ENCODE results near the gene WDR64. TPM values are rescaled to one million over a fixed set of nuclear protein-coding genes. Genes with fewer than 3 reads are reported as not detected.

The WDR64 gene
- total and polyA plus RNA-seq, 2 of the 13 experiments (the other 11 are each of a cell fraction or from before 2014, with no cell fraction given) = not detected

- no peak for TF ChIP-seq ZNF773 (CRISPR knock-in tag; IDR thresholded peaks at IDR 0.05; ENCODE audit: borderline replicate concordance)
- no peak for TF ChIP-seq SIN3A (IDR thresholded peaks at IDR 0.05; ENCODE audit: borderline replicate concordance, low read depth, low read length)
- no peak for TF ChIP-seq ZNF552 (CRISPR knock-in tag; IDR thresholded peaks at IDR 0.05; ENCODE audit: borderline replicate concordance)
- TF ChIP-seq, protein P1, sequence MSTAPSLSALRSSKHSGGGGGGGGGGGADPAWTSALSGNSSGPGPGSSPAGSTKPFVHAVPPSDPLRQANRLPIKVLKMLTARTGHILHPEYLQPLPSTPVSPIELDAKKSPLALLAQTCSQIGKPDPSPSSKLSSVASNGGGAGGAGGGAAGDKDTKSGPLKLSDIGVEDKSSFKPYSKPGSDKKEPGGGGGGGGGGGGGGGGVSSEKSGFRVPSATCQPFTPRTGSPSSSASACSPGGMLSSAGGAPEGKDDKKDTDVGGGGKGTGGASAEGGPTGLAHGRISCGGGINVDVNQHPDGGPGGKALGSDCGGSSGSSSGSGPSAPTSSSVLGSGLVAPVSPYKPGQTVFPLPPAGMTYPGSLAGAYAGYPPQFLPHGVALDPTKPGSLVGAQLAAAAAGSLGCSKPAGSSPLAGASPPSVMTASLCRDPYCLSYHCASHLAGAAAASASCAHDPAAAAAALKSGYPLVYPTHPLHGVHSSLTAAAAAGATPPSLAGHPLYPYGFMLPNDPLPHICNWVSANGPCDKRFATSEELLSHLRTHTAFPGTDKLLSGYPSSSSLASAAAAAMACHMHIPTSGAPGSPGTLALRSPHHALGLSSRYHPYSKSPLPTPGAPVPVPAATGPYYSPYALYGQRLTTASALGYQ (CRISPR knock-in tag; IDR thresholded peaks at IDR 0.05) = no peak
- no peak for TF ChIP-seq PPARG (CRISPR knock-in tag; conservative IDR thresholded peaks at IDR 0.05)
- no peak for TF ChIP-seq RBM22 (optimal IDR thresholded peaks at IDR 0.05; ENCODE audit: low read length)
- TF ChIP-seq ARNT2 (CRISPR knock-in tag; IDR thresholded peaks at IDR 0.05; ENCODE audit: low read depth) = no peak
- no peak for TF ChIP-seq ZNF543 (CRISPR knock-in tag; IDR thresholded peaks at IDR 0.05)
- no peak for TF ChIP-seq MAFK (conservative IDR thresholded peaks at IDR 0.05 in 1 of 2, IDR thresholded peaks at IDR 0.05 in 1 of 2; ENCODE audit: low read length in 2 of 2)
These were observed 135.6 kb downstream of the WDR64 start (continued) for GRCh38 chr1:241787691-241788090.

- DNase-seq (ENCODE audit: low spot score) (no peak), ATAC-seq (no peak), FAIRE-seq (no peak)
- in situ Hi-C loops (cut with HindIII; ENCODE audit: extremely low pct_ligation_motif_present, low pct_unique_long_range_greater_than_20kb) (no loop called here), intact Hi-C loops (cut with micrococcal nuclease; ENCODE audit: unreplicated experiment) (no loop called here)
- Histone ChIP-seq H4K20me1 (ENCODE audit: insufficient read depth, low read length) (no peaks in the 10 kb centered on the region), H3K27ac (ENCODE audit: extremely low read length, insufficient read depth, low read length) (no peak overlapping the region), H3K4me1 (ENCODE audit: insufficient read depth, low read length) (no peaks in the 10 kb centered on the region), H3K36me3 (replicated peaks in 1 of 2; ENCODE audit: control insufficient read depth in 1 of 2, insufficient read depth in 2 of 2, low read length in 2 of 2) (no peaks in the 10 kb centered on the region), H3K79me2 (ENCODE audit: insufficient read depth, low read length) (no peaks in the 10 kb centered on the region), H3K27me3 (ENCODE audit: control insufficient read depth in 1 of 2, insufficient read depth in 2 of 2, low read length in 2 of 2) (no peaks in the 10 kb centered on the region), H2AFZ (ENCODE audit: low read length) (no peak overlapping the region), H3K4me3 (replicated peaks in 1 of 3; ENCODE audit: insufficient read depth in 1 of 3, low read depth in 2 of 3, low read length in 3 of 3) (no peak overlapping the region), H3K9ac (ENCODE audit: insufficient read depth, low read depth, low read length) (no peak overlapping the region), H3K4me2 (ENCODE audit: low read depth, low read length) (no peak overlapping the region), H3K9me3 (ENCODE audit: low read length) (no peaks in the 10 kb centered on the region)
- POLR2A ChIA-PET = no interaction called here
- no TSS peak for BruUV-seq (replicated peaks)
- CTCF ChIA-PET (ENCODE audit: low intra/inter-chr PET ratio, low total read pairs) = no interaction called here
- 6% methylated on average over 2 of the region's 2 CpGs for WGBS (ENCODE audit: low lambda C conversion rate)
- TF ChIP-seq ZKSCAN5 (CRISPR knock-in tag; IDR thresholded peaks at IDR 0.05) (no peak), CEBPB (IDR thresholded peaks at IDR 0.05; ENCODE audit: borderline replicate concordance, low read depth, low read length) (peak; percentile 30; the same call in 1 of the 2 replicates)
These were observed 137.0 kb downstream of the WDR64 start for GRCh38 chr1:241789061-241789460.
